Choroid plexus epithelial cell (primary cell): ENCODE data around the gene HNRNPD.
A peak's percentile ranks its signal among the peaks of the same experiment; 100 is the strongest.

Source experiments
- DNase-seq: peaks from one replicate; pipeline ENCODE4 v3.0.0-alpha.2; 2010; ENCODE audit warnings: low read depth
- H3K4me3 ChIP-seq: 2 replicates; pipeline ENCODE4 v1.5.1; 2011; ENCODE audit warnings: low read depth, mild to moderate bottlenecking, control low read depth, low read length, moderate library complexity
- TF ChIP-seq, protein P1 (sequence below): conservative IDR thresholded peaks from 2 replicates; pipeline ENCODE4 v1.5.1; 2011; ENCODE audit warnings: low read depth, mild to moderate bottlenecking, control low read depth, inconsistent platforms, low read length, moderate library complexity

The HNRNPD gene

DNA sequence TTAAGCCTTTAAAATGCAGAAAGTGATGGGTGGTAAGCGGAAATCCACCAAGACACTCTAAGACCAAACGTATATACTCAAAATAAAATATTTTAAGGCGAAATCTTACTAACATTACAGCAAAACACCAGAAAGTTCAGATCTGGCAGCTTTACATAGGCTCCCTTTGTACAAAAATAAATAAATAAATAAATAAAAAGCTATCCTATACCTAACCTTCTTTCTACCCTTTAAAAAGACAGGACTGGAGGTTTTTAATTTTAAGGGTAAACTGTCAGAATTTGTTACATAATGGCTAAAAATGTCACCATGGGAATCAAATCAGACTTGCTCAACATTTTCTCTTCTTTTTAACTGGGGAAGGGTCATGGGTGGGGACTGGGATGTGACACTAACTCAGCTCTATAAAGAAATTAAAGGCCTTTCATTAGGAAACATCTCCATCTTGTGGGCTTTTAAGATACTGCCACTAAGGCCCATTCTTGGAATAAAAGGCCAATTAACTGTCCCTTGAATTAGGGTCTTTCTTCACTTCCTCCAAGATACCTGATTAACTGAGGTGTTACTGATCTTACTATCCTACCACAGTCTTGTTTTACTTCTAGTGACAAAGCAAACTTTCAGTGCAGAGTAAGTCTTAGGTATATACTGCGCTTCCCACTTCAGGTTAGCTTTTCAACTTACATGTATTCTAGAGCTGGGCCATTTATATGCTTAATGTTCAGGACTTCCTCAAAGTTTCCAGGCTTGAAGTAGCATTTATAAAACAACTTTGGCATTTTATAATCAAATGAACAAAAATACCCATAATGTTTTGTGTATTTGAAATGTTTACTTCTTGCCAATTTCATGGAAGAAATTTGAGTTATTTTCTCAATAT, 13.3 kb downstream of the HNRNPD start:
- TF ChIP-seq, protein P1, sequence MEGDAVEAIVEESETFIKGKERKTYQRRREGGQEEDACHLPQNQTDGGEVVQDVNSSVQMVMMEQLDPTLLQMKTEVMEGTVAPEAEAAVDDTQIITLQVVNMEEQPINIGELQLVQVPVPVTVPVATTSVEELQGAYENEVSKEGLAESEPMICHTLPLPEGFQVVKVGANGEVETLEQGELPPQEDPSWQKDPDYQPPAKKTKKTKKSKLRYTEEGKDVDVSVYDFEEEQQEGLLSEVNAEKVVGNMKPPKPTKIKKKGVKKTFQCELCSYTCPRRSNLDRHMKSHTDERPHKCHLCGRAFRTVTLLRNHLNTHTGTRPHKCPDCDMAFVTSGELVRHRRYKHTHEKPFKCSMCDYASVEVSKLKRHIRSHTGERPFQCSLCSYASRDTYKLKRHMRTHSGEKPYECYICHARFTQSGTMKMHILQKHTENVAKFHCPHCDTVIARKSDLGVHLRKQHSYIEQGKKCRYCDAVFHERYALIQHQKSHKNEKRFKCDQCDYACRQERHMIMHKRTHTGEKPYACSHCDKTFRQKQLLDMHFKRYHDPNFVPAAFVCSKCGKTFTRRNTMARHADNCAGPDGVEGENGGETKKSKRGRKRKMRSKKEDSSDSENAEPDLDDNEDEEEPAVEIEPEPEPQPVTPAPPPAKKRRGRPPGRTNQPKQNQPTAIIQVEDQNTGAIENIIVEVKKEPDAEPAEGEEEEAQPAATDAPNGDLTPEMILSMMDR = peak; percentile 72
- peak; percentile 51 for DNase-seq
- no peak overlapping the region for H3K4me3 ChIP-seq

DNA sequence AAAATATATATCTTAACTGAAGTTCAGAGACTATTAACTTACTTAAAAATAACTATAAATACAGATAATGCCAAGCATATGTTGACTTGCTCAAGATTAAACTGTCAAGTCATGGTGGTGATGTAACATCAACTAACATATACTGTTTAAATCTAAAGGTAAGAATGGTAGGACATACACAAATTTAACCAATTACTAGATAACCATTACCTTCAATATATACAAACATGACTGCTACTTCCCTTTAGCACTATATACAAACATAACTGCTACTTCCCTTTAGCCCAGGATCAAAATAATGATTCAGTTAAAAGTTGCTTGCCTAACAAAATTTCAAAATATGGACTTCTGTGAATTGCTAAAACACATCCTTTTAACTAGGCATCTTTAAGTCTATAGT, 14.9 kb downstream of the HNRNPD start:
- no peak for DNase-seq
- H3K4me3 ChIP-seq = no peak overlapping the region
- TF ChIP-seq, protein P1 = no peak

DNA sequence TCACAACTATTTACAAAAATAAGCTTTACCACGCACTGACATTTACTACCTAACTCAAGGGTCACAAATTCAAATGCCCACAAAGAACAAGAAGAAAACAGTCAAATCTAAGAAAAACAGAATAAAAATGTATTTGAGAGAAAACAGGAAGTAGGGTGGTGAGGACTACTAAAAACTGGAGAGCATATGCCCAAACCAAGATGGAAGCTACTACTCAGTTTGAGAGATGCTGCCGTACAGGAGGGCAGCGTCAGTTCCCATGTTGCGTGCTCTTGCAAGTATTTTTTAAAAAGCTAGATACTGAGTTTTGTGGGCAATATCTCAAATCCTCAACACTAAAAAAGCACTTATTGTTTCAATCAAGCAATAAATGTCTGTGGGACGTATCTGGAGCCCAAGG, 16.2 kb downstream of the HNRNPD start:
- no peak overlapping the region for H3K4me3 ChIP-seq
- DNase-seq = no peak
- TF ChIP-seq, protein P1 = no peak

GRCh38 chr4:82354788-82355187, 19.0 kb downstream of the HNRNPD start:
- H3K4me3 ChIP-seq = no peak overlapping the region
- TF ChIP-seq, protein P1 = no peak
- no peak for DNase-seq

DNA sequence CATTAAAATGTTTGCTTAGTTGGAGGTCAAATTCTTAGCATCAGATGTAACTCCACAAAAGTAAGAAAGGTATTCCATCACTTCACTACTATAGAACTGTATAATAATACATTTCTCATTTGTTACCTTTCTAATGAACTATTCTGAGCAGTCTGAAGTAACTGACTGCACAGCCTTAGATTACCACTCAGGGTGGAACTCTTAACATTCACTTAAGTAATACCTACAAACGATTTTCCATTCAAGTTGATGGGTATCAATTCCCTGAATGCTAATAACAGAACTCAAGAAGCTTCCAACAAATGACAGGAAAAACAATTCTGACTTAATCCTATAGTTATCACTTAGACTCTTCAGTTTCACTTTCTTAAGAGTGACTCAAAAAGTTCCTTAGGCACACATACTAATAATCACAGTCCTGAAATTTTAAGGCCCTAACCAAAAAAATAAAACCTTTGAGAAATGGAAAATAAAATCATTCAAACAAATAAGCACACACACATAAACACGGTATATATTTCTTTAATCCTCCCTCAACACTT, 20.9 kb downstream of the HNRNPD start:
- TF ChIP-seq, protein P1 = no peak
- H3K4me3 ChIP-seq = no peak overlapping the region
- DNase-seq = peak; percentile 34

GRCh38 chr4:82352118-82352824, 21.5 kb downstream of the HNRNPD start:
- DNase-seq = no peak
- H3K4me3 ChIP-seq = no peak overlapping the region
- TF ChIP-seq, protein P1 = no peak
